Activated naive CD8-positive, alpha-beta T cell (primary cell): ENCODE data around the gene MPV17.
"Not testable (repeated sequence)": the region's sequence is repeated elsewhere in the genome, so short reads cannot be mapped to it uniquely, and the experiment has no call there.

Experiments used
- H3K27ac Mint-ChIP-seq: one replicate; pipeline ENCODE4 v1.8.0; 2021; ENCODE audit warnings: mixed read lengths
- H3K27me3 Mint-ChIP-seq: one replicate; pipeline ENCODE4 v1.8.0; 2021; ENCODE audit warnings: mixed read lengths
- H3K36me3 Mint-ChIP-seq: one replicate; pipeline ENCODE4 v1.8.0; 2021; ENCODE audit warnings: mixed read lengths
- H3K4me1 Mint-ChIP-seq: one replicate; pipeline ENCODE4 v1.8.0; 2021; ENCODE audit warnings: low read depth, mixed read lengths
- H3K4me3 Mint-ChIP-seq: one replicate; pipeline ENCODE4 v1.8.0; 2021; ENCODE audit warnings: mild to moderate bottlenecking, mixed read lengths
- H3K9me3 Mint-ChIP-seq: one replicate; pipeline ENCODE4 v1.8.0; 2021; ENCODE audit warnings: low read depth, mixed read lengths

The MPV17 gene

DNA sequence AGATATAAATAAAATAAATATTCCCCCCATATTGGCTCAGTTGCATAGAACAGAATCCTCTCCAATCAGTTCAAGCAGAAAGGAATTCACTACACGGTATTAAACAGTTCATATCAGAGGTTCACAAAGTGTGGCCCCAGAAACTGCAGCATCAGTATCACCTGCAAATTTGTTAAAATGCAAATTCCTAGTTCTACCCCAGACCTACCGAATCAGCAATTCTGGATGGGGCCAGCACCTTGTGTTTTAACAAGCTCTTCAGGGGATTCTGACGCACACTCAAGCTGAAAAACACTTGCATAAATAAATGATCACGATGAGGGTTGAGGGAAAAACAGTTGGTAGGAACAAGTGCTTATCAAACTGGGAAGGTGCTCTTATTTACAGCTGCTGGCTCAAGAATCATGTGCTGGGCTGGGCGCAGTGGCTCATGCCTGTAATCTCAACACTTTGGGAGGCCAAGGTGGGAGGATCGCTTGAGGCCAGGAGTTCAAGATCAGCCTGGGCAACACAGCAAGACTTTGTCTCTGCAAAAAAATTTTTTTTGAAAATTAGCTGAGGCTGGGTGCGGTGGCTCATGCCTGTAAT is 27.3 kb upstream of the MPV17 start:
- peak overlapping the region; percentile 17 for H3K4me3 Mint-ChIP-seq
- no peaks in the 10 kb centered on the region for H3K27me3 Mint-ChIP-seq
- H3K27ac Mint-ChIP-seq, result no peak overlapping the region
- peaks cover 2% of the 10 kb centered on the region for H3K36me3 Mint-ChIP-seq
- H3K4me1 Mint-ChIP-seq, result peaks cover 55% of the 10 kb centered on the region
- no peaks in the 10 kb centered on the region for H3K9me3 Mint-ChIP-seq

DNA sequence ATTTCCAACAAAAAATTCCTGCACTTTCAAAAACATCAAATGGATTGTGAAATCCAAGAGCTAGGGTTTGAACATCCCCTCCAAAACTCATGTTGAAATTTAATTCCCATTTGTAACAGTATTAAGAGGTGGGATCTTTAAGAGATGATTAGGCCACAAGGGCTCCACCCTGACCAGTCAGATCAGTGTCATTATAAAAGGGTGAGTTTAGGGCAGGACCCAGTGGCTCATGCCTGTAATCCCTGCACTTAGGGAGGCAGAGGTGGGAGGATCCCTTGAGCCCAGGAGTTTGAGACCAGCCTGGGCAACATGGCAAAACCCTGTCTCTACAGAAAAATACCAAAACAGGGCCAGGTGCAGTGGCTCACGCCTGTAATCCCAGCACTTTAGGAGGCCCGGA is 24.7 kb upstream of the MPV17 start:
- Mint-ChIP-seq H3K4me1 (peaks cover 38% of the 10 kb centered on the region), H3K36me3 (peaks cover 2% of the 10 kb centered on the region), H3K9me3 (no peaks in the 10 kb centered on the region), H3K4me3 (no peak overlapping the region), H3K27me3 (no peaks in the 10 kb centered on the region), H3K27ac (no peak overlapping the region)

DNA sequence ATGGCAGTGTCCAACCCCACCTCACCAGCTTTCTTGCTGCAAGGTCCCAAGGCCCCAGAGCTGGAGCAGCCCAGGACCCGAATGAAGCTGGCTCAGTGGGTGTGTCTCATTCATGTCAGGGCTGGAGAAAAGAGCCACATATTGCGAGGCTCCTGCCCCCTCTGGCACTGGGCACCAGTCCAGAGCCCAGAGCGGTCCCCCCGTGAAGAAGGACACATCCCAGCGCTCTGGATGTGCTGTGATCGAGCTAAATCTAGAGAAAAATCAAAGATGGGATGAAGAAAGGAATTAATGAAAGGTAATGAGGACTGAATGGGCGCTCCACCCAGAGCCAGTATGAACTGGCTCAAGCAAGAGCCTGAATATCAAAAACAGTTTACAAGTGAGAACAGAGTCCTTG is 13.3 kb upstream of the MPV17 start:
- Mint-ChIP-seq H3K27ac (no peak overlapping the region), H3K4me1 (no peaks in the 10 kb centered on the region), H3K36me3 (peaks cover 3% of the 10 kb centered on the region), H3K9me3 (no peaks in the 10 kb centered on the region), H3K27me3 (no peaks in the 10 kb centered on the region), H3K4me3 (no peak overlapping the region)

DNA sequence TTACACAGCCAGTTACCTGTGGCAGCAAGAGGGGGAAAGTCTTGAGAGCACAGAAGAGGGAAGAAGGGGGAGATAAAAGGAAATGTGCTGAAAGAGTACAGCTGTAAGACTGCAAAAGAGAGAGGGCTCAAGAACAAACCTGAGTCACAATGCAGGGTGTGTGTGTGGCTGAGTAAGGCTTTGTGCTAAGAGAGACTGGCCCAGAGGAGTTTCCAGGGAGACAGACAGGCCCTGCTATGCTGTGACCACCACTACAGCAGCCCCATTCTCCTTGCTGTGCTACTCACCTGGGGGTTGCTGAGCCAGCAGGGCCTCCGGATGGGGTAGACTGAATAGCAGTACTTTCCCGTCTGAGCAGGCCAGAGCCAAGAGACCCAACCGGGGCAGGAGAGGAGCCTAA is 12.4 kb upstream of the MPV17 start:
- H3K4me1 Mint-ChIP-seq, result no peaks in the 10 kb centered on the region
- H3K9me3 Mint-ChIP-seq, result no peaks in the 10 kb centered on the region
- no peaks in the 10 kb centered on the region for H3K27me3 Mint-ChIP-seq
- no peak overlapping the region for H3K27ac Mint-ChIP-seq
- H3K4me3 Mint-ChIP-seq, result no peak overlapping the region
- H3K36me3 Mint-ChIP-seq, result peaks cover 3% of the 10 kb centered on the region

DNA sequence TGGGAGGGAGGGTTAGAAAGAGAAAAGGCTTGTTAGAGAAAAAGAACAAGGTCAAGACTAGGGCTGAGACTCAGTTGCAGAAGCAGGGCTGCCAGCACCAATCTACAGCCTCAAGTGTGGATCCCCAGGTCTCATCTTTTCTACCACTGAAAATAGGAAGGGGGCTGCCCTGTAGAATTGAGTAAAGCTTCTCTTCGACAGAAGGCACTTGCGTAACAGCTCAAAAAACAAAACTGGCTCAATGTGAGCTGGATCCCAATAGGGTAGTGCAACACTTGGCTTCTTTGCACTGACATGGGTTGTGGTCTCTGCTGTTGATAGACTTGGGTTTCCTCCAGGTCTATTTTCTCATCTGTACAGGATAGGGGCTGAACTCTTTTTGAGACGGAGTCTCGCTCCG is 1.8 kb upstream of the MPV17 start:
- Mint-ChIP-seq H3K4me1 (peaks cover 26% of the 10 kb centered on the region), H3K36me3 (peaks cover 8% of the 10 kb centered on the region), H3K27me3 (no peaks in the 10 kb centered on the region), H3K9me3 (no peaks in the 10 kb centered on the region), H3K4me3 (peak overlapping the region; percentile 99), H3K27ac (peak overlapping the region; percentile 62)

DNA sequence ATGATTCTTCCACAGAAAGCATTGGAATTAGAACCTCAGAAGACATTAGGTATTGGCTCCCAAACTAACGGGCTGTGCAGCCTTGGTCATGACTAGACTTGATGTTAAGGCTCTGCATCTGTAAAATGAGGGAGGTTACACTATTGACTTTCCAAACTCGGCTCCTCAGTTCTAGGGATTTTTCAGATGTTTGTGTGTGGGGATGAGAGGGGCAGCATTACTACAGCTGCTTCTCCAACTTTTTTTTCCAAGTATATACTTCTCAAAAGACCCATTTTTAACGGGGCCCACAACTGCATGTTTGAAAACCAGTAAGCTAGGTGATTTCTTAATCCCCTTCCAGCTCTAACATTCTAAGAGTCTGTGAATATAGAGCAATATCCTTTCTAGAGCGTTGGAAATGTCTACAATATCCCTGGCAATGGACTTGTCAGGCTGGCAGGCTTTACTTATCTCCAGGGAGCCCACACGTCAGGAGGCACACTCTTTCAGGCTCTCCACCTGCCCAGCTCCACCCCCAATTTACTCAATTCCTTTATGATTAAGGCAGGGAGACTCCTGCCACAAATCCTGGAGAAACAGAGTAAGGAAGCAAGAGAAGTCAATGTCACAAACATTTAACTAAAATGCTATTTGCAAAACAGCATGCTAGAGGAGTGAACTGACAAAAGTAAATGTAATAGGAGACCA is 844 bp upstream of the MPV17 start:
- Mint-ChIP-seq H3K4me1 (peaks cover 26% of the 10 kb centered on the region), H3K27ac (peak overlapping the region; percentile 99), H3K9me3 (no peaks in the 10 kb centered on the region), H3K27me3 (no peaks in the 10 kb centered on the region), H3K36me3 (peaks cover 8% of the 10 kb centered on the region), H3K4me3 (peak overlapping the region; percentile 99)

DNA sequence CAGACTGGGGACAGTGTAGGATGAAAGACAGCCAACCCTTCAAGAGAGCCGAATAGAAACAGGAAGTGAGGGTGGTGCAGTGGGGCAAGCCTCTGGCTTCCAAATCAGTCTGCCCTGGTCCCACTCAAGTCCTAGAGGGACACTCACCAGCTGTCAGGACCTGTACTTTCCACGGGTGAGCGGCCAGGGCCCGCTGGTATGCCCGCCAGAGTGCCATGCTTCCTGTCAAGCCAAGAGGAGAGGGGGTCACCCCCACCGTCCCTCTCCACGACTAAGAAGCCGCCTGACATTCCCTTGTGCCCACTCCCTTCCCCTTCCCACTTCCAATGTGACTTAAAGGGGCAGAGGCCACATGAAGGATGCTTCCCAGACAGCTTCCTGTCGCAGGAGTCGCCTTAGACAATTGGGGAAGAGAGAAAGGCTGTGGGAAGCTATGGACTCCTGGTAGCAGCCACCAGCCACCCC is 564 bp downstream of the MPV17 start:
- peak overlapping the region; percentile 99 for H3K27ac Mint-ChIP-seq
- H3K27me3 Mint-ChIP-seq, result no peaks in the 10 kb centered on the region
- peaks cover 26% of the 10 kb centered on the region for H3K4me1 Mint-ChIP-seq
- no peaks in the 10 kb centered on the region for H3K9me3 Mint-ChIP-seq
- H3K4me3 Mint-ChIP-seq, result peak overlapping the region; percentile 99
- peaks cover 4% of the 10 kb centered on the region for H3K36me3 Mint-ChIP-seq

DNA sequence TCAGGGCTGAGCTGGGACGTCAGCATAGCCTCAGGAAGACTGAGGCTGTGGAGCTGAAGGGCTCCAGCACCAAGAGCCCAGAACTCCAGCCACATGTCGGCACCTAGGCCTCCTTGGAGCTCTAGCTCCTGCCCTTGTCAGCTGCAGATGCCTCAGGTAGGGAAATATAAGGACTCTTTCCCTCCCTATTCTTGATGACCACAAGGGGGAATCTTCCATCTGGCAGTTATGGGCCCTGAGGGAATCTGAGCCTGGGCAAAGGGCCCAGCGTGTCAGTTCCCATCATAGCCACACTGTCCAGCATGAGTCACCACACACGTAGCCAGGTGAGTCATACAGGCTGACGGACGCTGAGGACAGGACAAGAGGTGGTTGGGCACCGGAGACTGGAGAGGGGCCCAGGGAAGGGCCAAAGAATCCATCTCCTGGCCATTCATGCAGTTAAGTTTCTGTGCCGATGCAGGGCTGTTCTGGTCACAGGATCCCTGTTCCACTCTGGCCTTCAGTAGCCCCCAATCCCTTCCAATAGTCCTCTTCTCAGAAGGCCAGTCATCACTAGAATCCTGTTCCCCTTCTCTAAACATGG is 1.8 kb downstream of the MPV17 start:
- H3K4me1 Mint-ChIP-seq, result peaks cover 26% of the 10 kb centered on the region
- no peak overlapping the region for H3K27ac Mint-ChIP-seq
- H3K4me3 Mint-ChIP-seq, result peak overlapping the region; percentile 99
- H3K9me3 Mint-ChIP-seq, result no peaks in the 10 kb centered on the region
- H3K36me3 Mint-ChIP-seq, result peaks cover 2% of the 10 kb centered on the region
- H3K27me3 Mint-ChIP-seq, result no peaks in the 10 kb centered on the region

DNA sequence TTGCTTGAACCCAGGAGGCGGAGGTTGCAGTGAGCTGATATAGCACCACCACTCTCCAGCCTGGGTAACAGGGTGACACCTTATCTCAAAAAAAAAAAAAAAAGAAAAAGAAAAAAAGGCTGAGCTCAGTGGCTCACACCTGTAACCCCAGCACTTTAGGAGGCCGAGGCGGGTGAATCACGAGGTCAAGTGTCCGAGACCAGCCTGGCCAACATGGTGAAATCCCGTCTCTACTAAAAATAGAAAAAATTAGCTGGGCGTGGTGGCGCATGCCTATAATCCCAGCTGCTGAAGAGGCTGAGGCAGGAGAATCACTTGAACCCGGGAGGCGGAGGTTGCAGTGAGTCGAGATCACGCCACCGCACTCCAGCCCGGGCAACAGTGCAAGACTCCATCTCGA is 3.1 kb downstream of the MPV17 start:
- not testable (repeated sequence) for H3K27ac Mint-ChIP-seq, H3K36me3 Mint-ChIP-seq, H3K27me3 Mint-ChIP-seq

DNA sequence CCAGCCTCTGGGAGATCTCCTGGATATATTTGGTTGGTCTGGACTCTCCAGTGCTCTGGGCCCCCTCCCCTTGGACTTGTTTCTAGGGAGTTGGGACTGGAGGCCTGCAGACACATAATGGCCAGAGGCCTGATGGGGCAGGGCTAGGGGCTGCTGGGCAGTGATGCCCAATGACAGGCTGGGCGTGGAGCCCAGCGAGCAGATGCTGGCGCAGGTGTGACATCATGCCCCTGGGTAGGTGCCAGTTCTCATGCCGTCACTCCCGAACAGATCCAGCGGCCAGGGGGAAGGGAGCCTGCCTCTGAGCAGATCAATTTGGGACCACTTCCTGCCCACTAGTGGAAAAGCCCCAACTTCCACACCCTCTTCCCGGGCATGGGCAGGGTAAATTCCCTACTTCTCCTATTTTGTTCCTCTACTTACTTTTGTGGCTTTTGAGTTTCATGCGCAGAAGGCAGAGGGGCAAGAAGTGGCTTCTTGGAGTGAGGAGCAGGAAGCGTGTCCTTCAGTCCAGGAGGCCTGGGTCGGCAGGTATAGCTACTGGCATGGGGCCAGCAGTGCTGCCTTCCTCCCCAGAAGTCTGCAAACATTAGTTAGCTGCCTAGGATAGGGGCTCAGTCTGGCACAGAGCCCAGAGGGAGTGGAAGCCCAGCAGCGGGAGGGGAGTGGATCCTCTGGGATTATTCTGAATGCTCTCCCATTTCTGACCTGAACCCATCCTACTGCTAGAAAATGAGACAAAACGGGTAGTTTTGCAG is 6.1 kb downstream of the MPV17 start:
- no peak overlapping the region for H3K4me3 Mint-ChIP-seq
- H3K27me3 Mint-ChIP-seq, result no peaks in the 10 kb centered on the region
- no peak overlapping the region for H3K27ac Mint-ChIP-seq
- peaks cover 12% of the 10 kb centered on the region for H3K4me1 Mint-ChIP-seq
- peaks cover 4% of the 10 kb centered on the region for H3K36me3 Mint-ChIP-seq
- H3K9me3 Mint-ChIP-seq, result no peaks in the 10 kb centered on the region

More for the DNA sequence above, 3.1 kb downstream of the MPV17 start:
- H3K9me3 Mint-ChIP-seq, H3K4me3 Mint-ChIP-seq: not testable (repeated sequence)
- H3K4me1 Mint-ChIP-seq, result peaks cover 26% of the 10 kb centered on the region

DNA sequence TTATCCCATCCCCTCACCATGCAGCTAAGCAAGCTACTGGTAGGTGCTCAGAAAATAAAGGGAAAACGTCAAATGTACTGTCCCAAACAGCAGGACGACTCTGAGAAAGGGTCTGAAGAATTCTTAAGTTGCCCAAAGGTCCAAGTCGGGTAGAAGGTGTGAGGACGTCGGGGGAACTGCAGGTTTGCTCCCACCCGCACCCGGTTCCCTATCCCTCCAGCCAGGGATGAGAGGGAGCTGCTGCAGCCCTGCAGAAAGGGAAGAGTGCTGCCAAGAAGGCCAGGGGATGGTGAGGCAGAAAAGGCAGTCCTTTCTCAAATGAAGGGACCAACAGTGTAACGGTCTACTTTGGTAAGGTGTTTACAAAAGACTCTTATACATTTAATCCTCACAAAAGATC is 7.8 kb downstream of the MPV17 start:
- Mint-ChIP-seq H3K27me3 (no peaks in the 10 kb centered on the region), H3K36me3 (peaks cover 6% of the 10 kb centered on the region), H3K27ac (no peak overlapping the region), H3K4me1 (no peaks in the 10 kb centered on the region), H3K9me3 (no peaks in the 10 kb centered on the region), H3K4me3 (no peak overlapping the region)

DNA sequence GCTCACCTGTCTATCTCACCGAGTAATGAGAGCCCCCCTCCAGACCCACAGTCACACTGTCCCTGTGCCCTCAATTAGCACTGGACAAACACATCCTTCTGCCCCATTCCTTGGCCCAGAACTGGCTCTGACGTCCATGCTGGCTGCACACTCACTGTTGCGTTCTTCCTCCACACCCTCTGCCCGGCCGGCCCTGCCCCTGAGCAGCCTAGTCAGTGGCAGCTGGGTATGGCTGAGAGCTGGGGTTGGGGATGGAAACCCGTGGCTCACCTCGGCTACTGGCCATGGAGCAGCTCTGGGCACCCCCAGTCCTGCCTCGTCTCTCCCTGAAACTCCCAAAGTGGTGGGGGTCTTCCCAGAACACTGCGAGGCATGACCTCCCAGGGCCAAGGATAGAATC is 8.2 kb downstream of the MPV17 start:
- H3K27ac Mint-ChIP-seq, result no peak overlapping the region
- no peaks in the 10 kb centered on the region for H3K9me3 Mint-ChIP-seq

DNA sequence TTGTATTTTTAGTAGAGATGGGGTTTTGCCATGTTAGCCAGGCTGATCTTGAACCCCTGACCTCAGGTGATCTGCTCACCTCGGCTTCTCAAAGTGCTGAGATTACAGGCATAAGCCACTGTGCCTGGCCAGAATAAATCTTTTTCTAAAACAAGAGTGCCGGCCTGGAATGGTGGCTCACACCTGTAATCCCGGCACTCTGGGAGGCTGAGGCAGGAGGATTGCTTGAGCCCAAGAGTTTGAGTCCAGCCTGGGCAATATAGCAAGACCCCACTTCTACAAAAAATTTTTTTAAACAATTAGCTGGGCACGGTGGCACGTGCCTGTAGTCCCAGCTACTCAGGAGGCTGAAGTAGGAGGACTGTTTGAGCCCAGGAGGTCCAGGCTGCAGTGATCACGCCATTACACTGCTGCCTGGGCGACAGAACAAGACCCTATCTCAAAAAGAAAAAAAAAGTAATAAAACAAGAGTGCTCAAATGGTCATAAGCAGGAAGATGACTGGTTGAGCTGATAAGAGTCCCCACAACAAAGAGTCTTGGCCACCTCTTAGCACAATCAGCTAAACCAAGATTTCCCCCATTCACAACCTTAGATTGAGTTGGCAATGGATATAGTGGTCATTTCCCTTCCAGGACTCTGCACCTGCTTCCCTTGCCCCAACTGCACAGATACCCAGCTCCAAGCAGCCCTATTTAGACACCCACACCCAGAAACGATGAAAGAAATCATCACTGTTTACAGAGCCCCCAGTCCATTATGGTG is 8.8 kb downstream of the MPV17 start:
- peaks cover 12% of the 10 kb centered on the region for H3K36me3 Mint-ChIP-seq
- H3K27me3 Mint-ChIP-seq, result no peaks in the 10 kb centered on the region
- no peak overlapping the region for H3K4me3 Mint-ChIP-seq
- H3K4me1 Mint-ChIP-seq, result no peaks in the 10 kb centered on the region
- no peak overlapping the region for H3K27ac Mint-ChIP-seq
- H3K9me3 Mint-ChIP-seq, result no peaks in the 10 kb centered on the region

More for the DNA sequence above, 8.2 kb downstream of the MPV17 start:
- no peaks in the 10 kb centered on the region for H3K27me3 Mint-ChIP-seq
- peaks cover 8% of the 10 kb centered on the region for H3K36me3 Mint-ChIP-seq
- no peaks in the 10 kb centered on the region for H3K4me1 Mint-ChIP-seq
- no peak overlapping the region for H3K4me3 Mint-ChIP-seq

DNA sequence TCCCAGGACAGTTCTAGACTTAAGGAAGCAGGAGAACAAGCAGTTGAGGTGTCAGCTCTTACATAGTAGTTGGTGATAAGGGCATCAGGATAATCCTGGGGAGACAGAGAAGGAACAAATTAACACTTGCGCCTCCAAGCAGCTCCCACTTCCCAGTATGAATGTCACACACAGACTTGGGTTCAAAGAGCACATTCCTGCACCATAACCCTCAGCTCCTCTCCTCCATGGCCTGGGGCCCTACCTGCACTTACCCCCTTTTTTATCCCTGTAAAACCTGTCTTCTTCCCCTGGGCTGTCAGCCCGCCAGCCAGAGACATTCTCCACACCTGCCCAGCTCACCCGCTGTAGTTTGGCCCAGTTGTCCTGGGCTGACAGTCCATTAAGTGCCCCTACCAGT is 10.7 kb downstream of the MPV17 start:
- H3K27me3 Mint-ChIP-seq, result no peaks in the 10 kb centered on the region
- peaks cover 13% of the 10 kb centered on the region for H3K36me3 Mint-ChIP-seq
- H3K27ac Mint-ChIP-seq, result no peak overlapping the region
- H3K9me3 Mint-ChIP-seq, result no peaks in the 10 kb centered on the region
- no peaks in the 10 kb centered on the region for H3K4me1 Mint-ChIP-seq
- no peak overlapping the region for H3K4me3 Mint-ChIP-seq
